Osteoblast (primary cell): ENCODE data around the gene ARHGEF1. TPM values are rescaled to one million over a fixed set of nuclear protein-coding genes. Genes with fewer than 3 reads are reported as not detected.

Experiments used
- DNase-seq: peaks from one replicate; pipeline ENCODE4 v3.0.0; 2011; ENCODE audit warnings: low spot score, mixed read lengths; ENCODE audit not compliant: insufficient read length; ENCODE audit errors: missing footprints
- H2AFZ ChIP-seq: 2 replicates; pipeline ENCODE4 v1.6.0; 2011; ENCODE audit warnings: mild to moderate bottlenecking, low read length
- H3K27ac ChIP-seq: 2 replicates; pipeline ENCODE4 v1.5.1; 2011; ENCODE audit warnings: mild to moderate bottlenecking, low read depth, low read length, moderate library complexity
- H3K27me3 ChIP-seq: 2 replicates; pipeline ENCODE4 v1.6.0; 2012; ENCODE audit warnings: mild to moderate bottlenecking, control low read depth, inconsistent platforms, low read length, moderate library complexity; ENCODE audit not compliant: insufficient read depth
- H3K36me3 ChIP-seq: 2 replicates; pipeline ENCODE4 v1.5.1; 2011; ENCODE audit warnings: mild to moderate bottlenecking, low read length, control low read depth, moderate library complexity; ENCODE audit not compliant: insufficient read depth
- H3K4me1 ChIP-seq: 2 replicates; pipeline ENCODE4 v1.5.1; 2011; ENCODE audit warnings: mild to moderate bottlenecking, low read length, control low read depth, moderate library complexity; ENCODE audit not compliant: insufficient read depth
- H3K4me2 ChIP-seq: 2 replicates; pipeline ENCODE4 v1.6.0; 2011; ENCODE audit warnings: mild to moderate bottlenecking, low read length; ENCODE audit not compliant: insufficient read depth
- H3K4me3 ChIP-seq: fragments of 200-600 bp; sonication (generic); 3 replicates; pipeline ENCODE4 v1.5.1; 2012; ENCODE audit warnings: mild to moderate bottlenecking, low read length, inconsistent platforms; ENCODE audit not compliant: insufficient read depth
- H3K79me2 ChIP-seq: 2 replicates; pipeline ENCODE4 v1.6.0; 2012; ENCODE audit warnings: mild to moderate bottlenecking, low read length, control low read depth, inconsistent platforms; ENCODE audit not compliant: insufficient read depth
- H3K9me3 ChIP-seq: 2 replicates; pipeline ENCODE4 v1.5.1; 2011; ENCODE audit warnings: low read depth, low read length, control low read depth
- H4K20me1 ChIP-seq: 2 replicates; pipeline ENCODE4 v1.6.0; 2012; ENCODE audit warnings: mild to moderate bottlenecking, low read length, control low read depth; ENCODE audit not compliant: insufficient read depth
- CTCF ChIP-seq: IDR thresholded peaks from 2 replicates; pipeline ENCODE4 v1.5.1; 2011; ENCODE audit warnings: mild to moderate bottlenecking, low read depth, low read length, moderate library complexity; ENCODE audit errors: extremely low read depth
- total RNA-seq: library from RNA; depleted of rRNA; stranded (reverse); fragments of >200 nt; gene quantifications from 2 replicates; pipeline ENCODE4 v1.2.3, GENCODE V29; 2012

Gene ARHGEF1
- total RNA-seq, 1 donor = 31.8 TPM

GRCh38 chr19:41898235-41898634, 15.3 kb downstream of the ARHGEF1 start:
- no peaks in the 10 kb centered on the region for H3K4me1 ChIP-seq
- no peak for TF ChIP-seq CTCF
- H3K36me3 ChIP-seq = peaks cover 52% of the 10 kb centered on the region
- H2AFZ ChIP-seq = no peak overlapping the region
- H3K27me3 ChIP-seq = no peaks in the 10 kb centered on the region
- no peak overlapping the region for H3K4me2 ChIP-seq
- no peak overlapping the region for H3K4me3 ChIP-seq
- no peaks in the 10 kb centered on the region for H3K79me2 ChIP-seq
- H3K27ac ChIP-seq = no peak overlapping the region
- H3K9me3 ChIP-seq = no peaks in the 10 kb centered on the region
- H4K20me1 ChIP-seq = peaks cover 5% of the 10 kb centered on the region
- DNase-seq = no peak

- no peak for TF ChIP-seq CTCF
- Histone ChIP-seq H3K4me1 (no peaks in the 10 kb centered on the region), H3K79me2 (no peaks in the 10 kb centered on the region)
Measured at GRCh38 chr19:41901707-41902360, 18.9 kb downstream of the ARHGEF1 start.

GRCh38 chr19:41902594-41902993, 19.6 kb downstream of the ARHGEF1 start:
- peaks cover 9% of the 10 kb centered on the region for H4K20me1 ChIP-seq
- H3K36me3 ChIP-seq = peaks cover 63% of the 10 kb centered on the region
- H3K27me3 ChIP-seq = no peaks in the 10 kb centered on the region
- H3K4me3 ChIP-seq = no peak overlapping the region
- DNase-seq = no peak
- H3K4me1 ChIP-seq = no peaks in the 10 kb centered on the region
- no peak for TF ChIP-seq CTCF
- no peak overlapping the region for H3K4me2 ChIP-seq
- no peak overlapping the region for H2AFZ ChIP-seq
- no peaks in the 10 kb centered on the region for H3K9me3 ChIP-seq
- no peak overlapping the region for H3K27ac ChIP-seq
- no peaks in the 10 kb centered on the region for H3K79me2 ChIP-seq

More at GRCh38 chr19:41901707-41902360, 18.9 kb downstream of the ARHGEF1 start:
- Histone ChIP-seq H3K27ac (no peak overlapping the region), H3K36me3 (peaks cover 58% of the 10 kb centered on the region), H3K4me2 (no peak overlapping the region), H3K9me3 (no peaks in the 10 kb centered on the region), H3K4me3 (no peak overlapping the region), H2AFZ (no peak overlapping the region), H4K20me1 (peaks cover 9% of the 10 kb centered on the region), H3K27me3 (no peaks in the 10 kb centered on the region)
- no peak for DNase-seq

- Histone ChIP-seq H3K4me2 (no peak overlapping the region), H3K4me3 (no peak overlapping the region), H3K36me3 (peaks cover 55% of the 10 kb centered on the region), H3K79me2 (no peaks in the 10 kb centered on the region), H3K9me3 (no peaks in the 10 kb centered on the region), H3K27ac (no peak overlapping the region), H4K20me1 (peaks cover 9% of the 10 kb centered on the region), H3K4me1 (no peaks in the 10 kb centered on the region), H2AFZ (no peak overlapping the region), H3K27me3 (no peaks in the 10 kb centered on the region)
- no peak for TF ChIP-seq CTCF
- DNase-seq = no peak
Measured at GRCh38 chr19:41903193-41903953, 20.4 kb downstream of the ARHGEF1 start.
